Activated CD8-positive, alpha-beta memory T cell treated with anti-CD3 and anti-CD28 coated beads, Interleukin-2, amount 50 U/mL, for 48 hours (primary cell): Measurements from ENCODE around the gene GSDMA.
"Not testable (repeated sequence)": the region's sequence is repeated elsewhere in the genome, so short reads cannot be mapped to it uniquely, and the experiment has no call there.

ENCODE experiments used
- DNase-seq: peaks from one replicate; pipeline ENCODE4 v3.0.0-alpha.2; 2020

GSDMA gene

DNA sequence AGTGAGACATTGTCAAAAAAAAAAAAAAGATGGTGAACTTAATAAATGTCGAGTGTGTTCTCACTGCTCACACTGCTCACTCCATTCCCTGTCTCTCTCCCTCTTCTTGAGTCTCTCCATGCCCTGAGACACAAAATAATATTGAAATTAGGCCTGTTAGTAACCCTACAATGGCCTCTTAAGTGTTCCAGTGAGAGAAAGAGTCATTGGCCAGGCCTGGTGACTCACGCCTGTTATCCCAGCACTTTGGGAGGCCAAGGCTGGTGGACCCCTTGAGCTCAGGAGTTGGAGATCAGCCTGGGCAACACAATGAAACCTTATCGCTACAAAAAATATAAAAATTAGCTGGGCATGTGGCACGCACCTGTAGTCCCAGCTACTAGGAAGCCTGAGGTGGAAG is 36.3 kb downstream of the GSDMA start:
- DNase-seq, result no peak

GRCh38 chr17:40000161-40000560 is 37.4 kb downstream of the GSDMA start:
- DNase-seq, result no peak

DNA sequence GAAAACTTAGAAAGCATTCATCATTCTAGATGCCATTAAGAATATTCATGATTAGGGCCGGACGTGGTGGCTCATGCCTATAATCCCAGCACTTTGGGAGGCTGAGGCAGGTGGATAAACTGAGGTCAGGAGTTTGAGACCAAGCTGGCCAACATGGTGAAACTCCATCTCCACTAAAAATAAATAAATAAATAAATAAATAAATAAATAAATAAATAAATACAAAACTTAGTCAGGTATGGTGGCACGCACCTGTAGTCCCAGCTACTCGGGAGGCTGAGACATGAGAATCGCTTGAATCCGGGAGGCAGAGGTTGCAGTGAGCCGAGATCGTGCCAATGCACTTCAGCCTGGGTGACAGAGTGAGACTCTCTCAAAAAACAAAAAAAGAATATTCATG is 38.5 kb downstream of the GSDMA start:
- not testable (repeated sequence) for DNase-seq

DNA sequence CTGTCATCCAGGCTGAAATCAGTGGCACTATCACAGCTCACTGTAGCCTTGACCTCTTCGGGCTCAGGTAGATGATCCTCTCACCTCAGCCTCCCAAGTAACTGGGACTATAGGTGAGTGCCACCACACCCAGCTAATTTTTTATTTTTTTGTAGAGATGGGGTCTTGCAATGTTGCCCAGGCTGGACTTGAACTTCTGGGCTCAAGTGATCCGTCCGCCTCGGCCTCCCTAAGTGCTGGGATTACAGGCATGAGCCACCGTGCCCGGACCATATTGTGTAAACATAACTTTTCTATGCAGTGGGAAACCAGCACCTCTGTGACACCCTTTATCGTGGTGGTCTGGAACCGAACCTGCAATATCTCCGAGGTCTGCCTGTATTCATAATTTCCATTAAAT is 41.3 kb downstream of the GSDMA start:
- no peak for DNase-seq

GRCh38 chr17:40004712-40005111 is 41.9 kb downstream of the GSDMA start:
- DNase-seq, result no peak

DNA sequence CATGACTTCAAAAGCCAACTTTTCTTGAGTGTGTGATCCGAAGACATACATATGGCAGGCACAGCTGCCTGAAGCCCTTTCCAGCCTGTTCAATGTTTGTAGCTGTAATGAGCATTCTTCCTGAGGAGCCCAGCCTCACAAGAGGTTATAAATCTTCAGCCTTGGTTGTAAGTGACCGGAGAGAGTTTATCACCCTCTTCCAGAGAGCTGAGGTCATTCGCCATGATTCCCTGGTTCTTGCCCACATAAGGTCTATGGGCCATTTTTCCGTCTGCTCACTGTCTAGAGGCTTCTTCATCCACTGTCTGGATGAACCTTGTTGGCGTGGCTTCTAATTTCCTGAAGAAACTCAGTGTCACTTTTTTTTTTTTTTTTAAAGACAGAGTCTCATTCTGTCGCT is 42.7 kb downstream of the GSDMA start:
- DNase-seq, result no peak

- DNase-seq, result not testable (repeated sequence)
Measured at GRCh38 chr17:40010946-40011500, 48.2 kb downstream of the GSDMA start.

- not testable (repeated sequence) for DNase-seq
Measured at GRCh38 chr17:40012017-40012647, 49.3 kb downstream of the GSDMA start.

DNA sequence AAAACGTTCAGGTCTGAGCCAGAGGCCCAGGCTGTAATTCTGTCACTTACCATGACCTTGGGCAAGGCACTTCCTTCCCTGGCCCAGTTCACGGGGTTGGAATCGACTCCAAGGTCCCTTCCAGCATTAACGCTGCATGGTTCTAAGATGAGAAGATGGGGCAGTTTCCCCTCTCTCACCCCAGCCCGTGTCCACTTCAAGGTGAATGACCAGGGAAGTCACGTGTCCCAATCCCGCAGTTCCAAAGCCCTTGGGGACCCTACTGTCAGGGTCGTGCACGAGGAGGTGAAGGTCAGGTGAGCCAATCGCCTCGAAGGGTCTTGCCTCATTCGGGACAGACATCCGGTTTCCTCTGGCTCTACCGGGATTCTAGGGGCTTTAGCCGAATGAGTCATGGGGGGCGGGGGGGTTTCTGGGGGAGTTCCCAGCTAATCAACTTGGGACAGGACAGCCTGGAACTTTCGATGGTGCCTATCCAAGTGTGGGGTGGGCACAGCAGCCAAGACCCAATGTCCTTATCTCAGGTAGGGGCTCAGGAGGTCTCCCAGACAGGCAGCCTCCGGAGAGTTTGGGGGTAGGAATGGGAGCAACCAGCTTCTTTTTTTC is 51.7 kb downstream of the GSDMA start:
- no peak for DNase-seq

GRCh38 chr17:40015005-40015997 is 52.5 kb downstream of the GSDMA start, which contains the start of gene CSF3:
Gene CSF3 (plus strand): TSS chr17:40015440. CDS start chr17:40015475, 35 bp downstream.
- no peak for DNase-seq

DNA sequence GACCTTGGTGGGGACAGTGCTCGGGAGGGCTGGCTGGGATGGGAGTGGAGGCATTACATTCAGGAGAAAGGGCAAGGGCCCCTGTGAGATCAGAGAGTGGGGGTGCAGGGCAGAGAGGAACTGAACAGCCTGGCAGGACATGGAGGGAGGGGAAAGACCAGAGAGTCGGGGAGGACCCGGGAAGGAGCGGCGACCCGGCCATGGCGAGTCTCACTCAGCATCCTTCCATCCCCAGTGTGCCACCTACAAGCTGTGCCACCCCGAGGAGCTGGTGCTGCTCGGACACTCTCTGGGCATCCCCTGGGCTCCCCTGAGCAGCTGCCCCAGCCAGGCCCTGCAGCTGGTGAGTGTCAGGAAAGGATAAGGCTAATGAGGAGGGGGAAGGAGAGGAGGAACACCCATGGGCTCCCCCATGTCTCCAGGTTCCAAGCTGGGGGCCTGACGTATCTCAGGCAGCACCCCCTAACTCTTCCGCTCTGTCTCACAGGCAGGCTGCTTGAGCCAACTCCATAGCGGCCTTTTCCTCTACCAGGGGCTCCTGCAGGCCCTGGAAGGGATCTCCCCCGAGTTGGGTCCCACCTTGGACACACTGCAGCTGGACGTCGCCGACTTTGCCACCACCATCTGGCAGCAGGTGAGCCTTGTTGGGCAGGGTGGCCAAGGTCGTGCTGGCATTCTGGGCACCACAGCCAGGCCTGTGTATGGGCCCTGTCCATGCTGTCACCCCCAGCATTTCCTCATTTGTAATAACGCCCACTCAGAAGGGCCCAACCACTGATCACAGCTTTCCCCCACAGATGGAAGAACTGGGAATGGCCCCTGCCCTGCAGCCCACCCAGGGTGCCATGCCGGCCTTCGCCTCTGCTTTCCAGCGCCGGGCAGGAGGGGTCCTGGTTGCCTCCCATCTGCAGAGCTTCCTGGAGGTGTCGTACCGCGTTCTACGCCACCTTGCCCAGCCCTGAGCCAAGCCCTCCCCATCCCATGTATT is 53.5 kb downstream of the GSDMA start:
- DNase-seq, result no peak

DNA sequence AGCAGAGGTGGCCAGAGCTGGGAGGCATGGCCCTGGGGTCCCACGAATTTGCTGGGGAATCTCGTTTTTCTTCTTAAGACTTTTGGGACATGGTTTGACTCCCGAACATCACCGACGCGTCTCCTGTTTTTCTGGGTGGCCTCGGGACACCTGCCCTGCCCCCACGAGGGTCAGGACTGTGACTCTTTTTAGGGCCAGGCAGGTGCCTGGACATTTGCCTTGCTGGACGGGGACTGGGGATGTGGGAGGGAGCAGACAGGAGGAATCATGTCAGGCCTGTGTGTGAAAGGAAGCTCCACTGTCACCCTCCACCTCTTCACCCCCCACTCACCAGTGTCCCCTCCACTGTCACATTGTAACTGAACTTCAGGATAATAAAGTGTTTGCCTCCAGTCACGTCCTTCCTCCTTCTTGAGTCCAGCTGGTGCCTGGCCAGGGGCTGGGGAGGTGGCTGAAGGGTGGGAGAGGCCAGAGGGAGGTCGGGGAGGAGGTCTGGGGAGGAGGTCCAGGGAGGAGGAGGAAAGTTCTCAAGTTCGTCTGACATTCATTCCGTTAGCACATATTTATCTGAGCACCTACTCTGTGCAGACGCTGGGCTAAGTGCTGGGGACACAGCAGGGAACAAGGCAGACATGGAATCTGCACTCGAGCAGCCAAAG is 54.7 kb downstream of the GSDMA start:
- no peak for DNase-seq

DNA sequence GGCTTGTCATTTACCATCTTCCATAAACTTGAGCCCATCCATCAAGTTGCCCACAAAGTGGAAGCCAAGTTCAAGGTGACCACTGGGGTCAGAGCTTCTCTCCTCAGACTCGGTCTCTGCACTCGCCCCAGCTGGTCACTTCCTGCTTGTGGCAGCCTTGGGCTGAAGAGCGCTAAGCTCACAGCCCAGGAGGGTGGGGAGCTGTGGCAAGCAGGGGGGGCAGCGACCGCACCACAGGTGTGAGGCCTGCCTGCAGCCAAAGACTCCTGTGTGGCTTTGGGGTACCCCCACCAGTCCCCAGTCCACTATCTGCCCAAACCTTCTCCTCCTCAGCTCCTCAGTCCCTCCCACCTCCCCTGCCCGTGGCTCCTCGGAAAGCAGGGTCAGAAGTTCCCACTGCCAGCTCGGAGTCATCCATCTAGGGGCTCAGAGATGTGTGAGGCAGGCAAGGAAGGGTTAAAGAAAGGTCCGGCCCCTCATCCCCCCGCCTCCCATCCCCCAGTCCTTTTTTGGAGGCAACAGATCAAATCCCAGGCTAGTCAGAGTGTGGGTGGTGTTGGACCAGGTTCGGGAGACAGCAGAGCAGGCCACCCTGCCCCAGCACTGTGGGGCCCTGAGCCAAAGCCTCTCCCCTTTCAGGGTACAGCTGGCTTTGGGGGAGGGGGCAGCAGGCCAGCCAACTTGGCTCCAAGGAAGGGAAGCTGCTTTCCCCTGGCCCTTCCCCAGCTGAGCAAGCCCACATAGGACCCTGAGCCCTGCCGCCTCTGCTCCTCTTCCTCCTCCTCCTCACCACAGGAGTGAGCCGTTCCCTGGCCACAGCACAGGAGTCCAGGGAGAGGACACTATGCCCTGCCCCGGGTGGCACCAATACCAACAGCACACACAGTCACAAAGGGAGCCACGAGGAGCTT is 55.7 kb downstream of the GSDMA start:
- no peak for DNase-seq

DNA sequence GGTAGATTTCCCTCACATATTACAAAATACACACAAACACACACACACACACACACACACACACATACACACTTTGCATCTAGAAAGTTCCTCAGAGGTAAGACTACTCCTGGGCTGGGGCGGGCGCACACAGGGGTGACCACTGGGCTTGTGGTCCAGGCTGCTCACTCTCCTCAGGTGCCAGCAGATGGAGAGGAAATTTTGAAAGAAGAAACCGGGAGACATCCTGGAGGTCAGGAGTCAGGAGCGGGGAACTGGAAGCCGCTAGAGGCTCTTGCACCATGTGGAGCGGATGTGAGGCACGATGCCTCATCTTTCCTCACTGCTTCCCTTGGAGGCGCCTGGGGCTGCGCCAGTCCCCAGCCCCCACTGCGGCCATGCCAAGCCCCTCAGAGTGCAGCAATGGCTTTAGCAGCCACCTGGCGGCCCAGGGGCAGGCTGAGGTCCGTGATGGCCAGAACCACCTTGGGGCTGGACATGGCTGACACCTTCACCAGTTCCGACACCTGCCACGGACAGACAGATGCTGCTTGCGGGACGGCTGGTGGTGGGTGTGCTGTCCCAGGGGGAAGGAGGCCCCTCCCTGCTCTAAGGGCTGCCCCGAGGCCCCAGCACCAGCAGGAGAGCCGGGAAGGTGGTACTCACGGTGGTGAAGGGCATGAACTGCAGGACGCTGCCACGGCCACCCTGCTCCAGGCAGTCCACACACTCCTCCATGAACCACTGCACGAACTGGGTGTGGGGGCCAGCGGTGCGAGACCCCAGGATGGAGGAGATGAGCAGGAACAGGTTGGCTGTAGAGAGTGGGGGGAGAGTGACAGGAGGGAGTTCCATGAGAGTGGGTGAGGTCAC is 56.6 kb downstream of the GSDMA start:
- no peak for DNase-seq

GRCh38 chr17:40020146-40020545 is 57.3 kb downstream of the GSDMA start:
- DNase-seq, result no peak

DNA sequence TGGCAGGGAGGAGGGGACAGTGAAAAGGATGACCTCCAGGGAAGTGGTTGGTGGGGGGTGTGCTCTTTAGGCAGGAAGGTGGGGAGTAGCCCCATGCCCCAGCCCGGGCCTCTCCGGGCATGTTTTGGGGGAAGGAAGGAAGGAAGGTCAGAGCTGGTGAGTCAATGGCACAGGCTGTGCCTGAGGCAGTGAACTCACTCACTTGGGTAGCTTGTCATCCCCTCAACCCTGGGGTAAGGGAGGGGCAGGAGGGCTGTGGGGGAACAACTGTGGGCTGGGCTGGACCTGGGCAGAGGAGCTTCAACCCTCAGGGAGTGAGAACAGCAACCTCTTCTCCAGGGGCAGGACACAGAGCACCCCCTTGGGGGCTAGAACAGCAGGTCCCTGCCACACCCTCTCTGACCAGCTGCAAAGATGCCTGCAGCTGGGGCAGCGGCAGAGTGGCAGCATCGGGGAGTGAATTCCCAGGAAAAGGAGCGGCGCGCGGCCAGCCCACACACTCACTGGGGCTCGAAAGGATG is 58.7 kb downstream of the GSDMA start:
- DNase-seq, result no peak

DNA sequence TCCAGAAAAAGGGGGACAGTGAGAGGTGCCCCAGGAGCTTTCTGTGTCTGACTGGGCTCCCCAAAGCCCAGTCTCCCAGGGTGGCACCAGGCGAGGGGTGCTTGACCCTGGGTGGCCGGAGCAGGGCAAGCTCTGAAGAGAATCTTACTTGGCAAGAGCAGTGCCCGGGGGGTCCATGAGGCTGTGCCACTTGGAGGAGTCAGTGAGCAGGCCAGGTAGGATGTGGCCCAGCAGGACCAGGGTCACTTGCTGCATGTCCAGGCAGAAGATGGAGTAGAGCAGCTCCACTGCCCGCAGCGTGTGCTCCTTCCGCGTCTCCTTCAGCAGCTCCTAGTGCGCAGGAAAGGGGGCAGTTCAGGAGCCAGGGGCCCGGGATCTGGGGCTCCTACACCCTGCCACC is 59.7 kb downstream of the GSDMA start:
- no peak for DNase-seq

DNA sequence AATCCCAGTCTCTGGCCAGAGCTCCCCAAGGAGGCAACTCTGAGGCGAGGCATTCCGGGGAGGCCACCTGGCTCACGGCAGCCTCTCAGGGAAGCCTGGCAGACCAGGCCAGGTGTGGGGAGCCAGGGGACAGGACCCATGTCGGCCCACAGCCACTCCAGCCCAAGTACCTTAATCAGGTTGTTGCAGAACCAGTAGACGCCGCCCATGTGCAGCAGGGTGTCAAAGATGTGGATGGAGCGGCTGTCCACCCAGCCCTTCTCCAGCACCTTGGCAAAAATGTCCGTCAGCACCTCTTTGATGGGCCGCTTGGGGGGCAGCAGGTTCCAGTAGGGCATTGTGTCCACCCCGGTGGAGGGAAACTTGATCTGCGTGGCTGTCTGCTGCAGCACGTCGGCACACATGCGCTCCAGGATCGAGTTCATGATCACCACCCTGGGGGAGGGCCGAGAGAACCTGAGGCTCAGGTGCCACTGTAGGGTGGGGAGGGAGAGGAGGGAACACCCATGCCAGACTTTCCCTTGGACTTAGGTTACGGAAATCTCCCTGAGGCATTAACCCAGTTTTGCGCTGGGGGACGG is 60.2 kb downstream of the GSDMA start:
- DNase-seq, result no peak
